ENCODE results near the gene ADIPOR2. TPM values are rescaled to one million over a fixed set of nuclear protein-coding genes. Genes with fewer than 3 reads are reported as not detected.

Gene ADIPOR2
- total RNA-seq, 2 experiments from 2014 or later, result 24.7 to 51.1 TPM

DNA sequence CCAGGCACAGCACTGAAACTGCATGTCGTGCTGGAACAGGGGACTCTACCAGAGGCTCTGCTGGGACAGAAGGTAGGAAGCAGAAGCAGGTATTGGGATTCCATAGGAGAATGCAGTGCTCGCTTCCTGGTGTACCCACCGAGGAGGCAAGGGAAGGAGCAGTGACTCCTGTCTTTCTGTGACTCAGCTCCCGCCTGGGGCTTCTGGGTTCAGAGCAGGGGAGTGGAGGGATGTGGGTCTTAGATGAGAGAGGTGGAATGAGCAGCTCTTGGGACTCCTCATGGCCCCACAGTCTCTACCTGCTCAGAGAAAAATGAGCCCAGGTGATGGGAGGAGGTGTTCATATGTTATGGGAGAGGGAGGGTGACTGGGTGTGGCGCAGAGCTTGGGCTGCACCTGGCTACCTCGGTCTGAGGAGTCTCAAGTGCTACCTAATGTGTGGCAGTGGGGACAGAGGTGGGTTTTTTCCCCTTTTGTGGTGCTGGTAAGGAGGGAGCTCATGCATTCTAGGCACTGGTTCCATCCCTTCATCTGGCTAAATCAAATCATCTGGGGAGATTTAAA lies 35.6 kb upstream of the ADIPOR2 start:
- Histone ChIP-seq H2AFZ (ENCODE audit: low read length) (no peak overlapping the region), H3K9me3 (ENCODE audit: low read length) (no peaks in the 10 kb centered on the region), H3K27ac (ENCODE audit: low read depth, low read length, poor library complexity, severe bottlenecking) (no peak overlapping the region), H3K4me1 (ENCODE audit: insufficient read depth, low read length, poor library complexity, severe bottlenecking) (no peaks in the 10 kb centered on the region), H3K4me3 (ENCODE audit: low read depth, low read length, poor library complexity, severe bottlenecking) (no peak overlapping the region), H3K79me2 (ENCODE audit: insufficient read depth, low read depth, low read length) (no peaks in the 10 kb centered on the region), H3K36me3 (ENCODE audit: insufficient read depth, low read length) (no peaks in the 10 kb centered on the region), H3K4me2 (ENCODE audit: low read length) (no peak overlapping the region), H4K20me1 (ENCODE audit: insufficient read depth, low read length) (no peaks in the 10 kb centered on the region), H3K9me2 (ENCODE audit: insufficient read depth, low read length) (no peaks in the 10 kb centered on the region)
- ChIA-PET POLR2A (interaction anchor here (0.8 kb wide), 1 partner anchor 15 kb away, joined by 3 read pairs; no protein-coding TSS in a partner anchor), CTCF (ENCODE audit: unreplicated experiment) (interaction anchor here (0.8 to 1.5 kb wide), 2 partner anchors 134 to 136 kb away, joined by 3 read pairs; no protein-coding TSS in a partner anchor)
- no peak for TF ChIP-seq EZH2phosphoT487 (IDR thresholded peaks at IDR 0.05; ENCODE audit: borderline replicate concordance, low read depth, low read length)
- TF ChIP-seq, protein P1, sequence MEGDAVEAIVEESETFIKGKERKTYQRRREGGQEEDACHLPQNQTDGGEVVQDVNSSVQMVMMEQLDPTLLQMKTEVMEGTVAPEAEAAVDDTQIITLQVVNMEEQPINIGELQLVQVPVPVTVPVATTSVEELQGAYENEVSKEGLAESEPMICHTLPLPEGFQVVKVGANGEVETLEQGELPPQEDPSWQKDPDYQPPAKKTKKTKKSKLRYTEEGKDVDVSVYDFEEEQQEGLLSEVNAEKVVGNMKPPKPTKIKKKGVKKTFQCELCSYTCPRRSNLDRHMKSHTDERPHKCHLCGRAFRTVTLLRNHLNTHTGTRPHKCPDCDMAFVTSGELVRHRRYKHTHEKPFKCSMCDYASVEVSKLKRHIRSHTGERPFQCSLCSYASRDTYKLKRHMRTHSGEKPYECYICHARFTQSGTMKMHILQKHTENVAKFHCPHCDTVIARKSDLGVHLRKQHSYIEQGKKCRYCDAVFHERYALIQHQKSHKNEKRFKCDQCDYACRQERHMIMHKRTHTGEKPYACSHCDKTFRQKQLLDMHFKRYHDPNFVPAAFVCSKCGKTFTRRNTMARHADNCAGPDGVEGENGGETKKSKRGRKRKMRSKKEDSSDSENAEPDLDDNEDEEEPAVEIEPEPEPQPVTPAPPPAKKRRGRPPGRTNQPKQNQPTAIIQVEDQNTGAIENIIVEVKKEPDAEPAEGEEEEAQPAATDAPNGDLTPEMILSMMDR (conservative IDR thresholded peaks at IDR 0.05; ENCODE audit: low read length), result no peak
- intact Hi-C loops (cut with micrococcal nuclease; ENCODE audit: unreplicated experiment), result no loop called here
- BruUV-seq (replicated peaks), result no TSS peak
- no peak for DNase-seq (ENCODE audit: low spot score)

DNA sequence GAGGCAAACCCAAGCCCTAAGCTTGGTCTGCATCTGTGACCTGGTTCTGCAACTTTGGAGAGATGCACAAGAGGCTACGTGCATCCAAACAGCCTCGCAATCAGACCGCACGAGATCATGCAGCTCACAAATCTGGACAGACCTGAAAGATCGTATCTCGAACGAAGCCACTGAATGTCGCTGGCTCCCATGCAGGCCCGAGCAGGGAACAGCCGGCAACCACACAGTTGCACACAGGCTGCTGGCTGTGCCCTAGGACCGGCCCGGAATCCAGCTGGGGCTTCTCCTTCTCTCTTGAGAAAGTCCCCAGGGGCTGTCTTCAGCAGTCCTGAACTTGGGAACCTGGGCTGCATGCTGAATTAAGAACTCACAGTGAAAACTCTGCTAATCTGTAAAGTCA lies 34.0 kb upstream of the ADIPOR2 start:
- Histone ChIP-seq H2AFZ (ENCODE audit: low read length) (no peak overlapping the region), H3K9me3 (ENCODE audit: low read length) (no peaks in the 10 kb centered on the region), H4K20me1 (ENCODE audit: insufficient read depth, low read length) (no peaks in the 10 kb centered on the region), H3K79me2 (ENCODE audit: insufficient read depth, low read depth, low read length) (no peaks in the 10 kb centered on the region), H3K27ac (ENCODE audit: low read depth, low read length, poor library complexity, severe bottlenecking) (no peak overlapping the region), H3K4me1 (ENCODE audit: insufficient read depth, low read length, poor library complexity, severe bottlenecking) (no peaks in the 10 kb centered on the region), H3K9me2 (ENCODE audit: insufficient read depth, low read length) (no peaks in the 10 kb centered on the region), H3K4me2 (ENCODE audit: low read length) (no peak overlapping the region), H3K4me3 (ENCODE audit: low read depth, low read length, poor library complexity, severe bottlenecking) (no peak overlapping the region), H3K36me3 (ENCODE audit: insufficient read depth, low read length) (no peaks in the 10 kb centered on the region)
- intact Hi-C loops (cut with micrococcal nuclease; ENCODE audit: unreplicated experiment), result no loop called here
- DNase-seq (ENCODE audit: low spot score), result no peak
- BruUV-seq (replicated peaks), result no TSS peak
- no peak for TF ChIP-seq EZH2phosphoT487 (IDR thresholded peaks at IDR 0.05; ENCODE audit: borderline replicate concordance, low read depth, low read length)
- TF ChIP-seq, protein P1 (conservative IDR thresholded peaks at IDR 0.05; ENCODE audit: low read length), result no peak
- CTCF ChIA-PET (ENCODE audit: unreplicated experiment), result interaction anchor here (0.8 kb wide), 1 partner anchor 135 kb away, joined by 3 read pairs; no protein-coding TSS in a partner anchor
- POLR2A ChIA-PET, result interaction anchor here (0.6 to 0.9 kb wide), 2 partner anchors 40 to 501 kb away, joined by 3 to 4 read pairs; no protein-coding TSS in a partner anchor

DNA sequence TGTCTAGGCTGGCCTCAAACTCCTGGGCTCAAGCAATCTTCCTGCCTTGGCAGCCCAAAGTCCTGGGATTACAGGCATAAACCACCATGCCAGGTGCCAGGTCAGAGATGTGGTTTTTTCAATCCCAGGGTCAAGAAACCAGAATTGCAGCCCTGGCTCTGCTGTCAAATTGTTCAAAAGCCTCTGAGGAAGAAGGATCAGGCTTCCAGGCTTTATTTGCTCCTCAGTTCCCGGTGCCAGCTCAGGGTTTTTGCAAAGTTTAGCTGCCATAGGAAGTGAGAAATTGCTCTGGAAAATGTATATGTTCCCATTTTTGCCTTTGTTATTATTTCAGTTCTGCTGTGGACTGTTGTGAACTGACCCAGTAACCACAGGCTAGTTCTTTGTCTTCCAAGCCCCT lies 33.2 kb upstream of the ADIPOR2 start:
- BruUV-seq (replicated peaks), result no TSS peak
- H2AFZ ChIP-seq (ENCODE audit: low read length), result no peak overlapping the region
- DNase-seq (ENCODE audit: low spot score), result no peak

More for the DNA sequence above, 33.2 kb upstream of the ADIPOR2 start:
- CTCF ChIA-PET (ENCODE audit: unreplicated experiment), result no interaction called here
- TF ChIP-seq, protein P1 (conservative IDR thresholded peaks at IDR 0.05; ENCODE audit: low read length), result no peak
- no peak for TF ChIP-seq EZH2phosphoT487 (IDR thresholded peaks at IDR 0.05; ENCODE audit: borderline replicate concordance, low read depth, low read length)
- no peak overlapping the region for H3K4me2 ChIP-seq (ENCODE audit: low read length)
- no peaks in the 10 kb centered on the region for H4K20me1 ChIP-seq (ENCODE audit: insufficient read depth, low read length)
- H3K27ac ChIP-seq (ENCODE audit: low read depth, low read length, poor library complexity, severe bottlenecking), result no peak overlapping the region
- POLR2A ChIA-PET, result no interaction called here
- intact Hi-C loops (cut with micrococcal nuclease; ENCODE audit: unreplicated experiment), result no loop called here
- no peaks in the 10 kb centered on the region for H3K9me3 ChIP-seq (ENCODE audit: low read length)
- no peak overlapping the region for H3K4me3 ChIP-seq (ENCODE audit: low read depth, low read length, poor library complexity, severe bottlenecking)
- no peaks in the 10 kb centered on the region for H3K79me2 ChIP-seq (ENCODE audit: insufficient read depth, low read depth, low read length)
- no peaks in the 10 kb centered on the region for H3K4me1 ChIP-seq (ENCODE audit: insufficient read depth, low read length, poor library complexity, severe bottlenecking)
- no peaks in the 10 kb centered on the region for H3K36me3 ChIP-seq (ENCODE audit: insufficient read depth, low read length)
- H3K9me2 ChIP-seq (ENCODE audit: insufficient read depth, low read length), result no peaks in the 10 kb centered on the region
